ENCODE results near the gene KCNQ1. TPM values are rescaled to one million over a fixed set of nuclear protein-coding genes. Genes with fewer than 3 reads are reported as not detected.

The KCNQ1 gene
- polyA plus RNA-seq, 1 experiment, result not detected

- Histone ChIP-seq H3K9me3 (ENCODE audit: control insufficient read depth, insufficient read depth, low read length) (no peaks in the 10 kb centered on the region; the same call in 1 of the 2 replicates), H3K27me3 (ENCODE audit: control insufficient read depth, insufficient read depth, low read length) (peaks cover 22% of the 10 kb centered on the region), H3K27ac (ENCODE audit: low read depth, low read length) (no peak overlapping the region), H3K4me3 (ENCODE audit: low read depth, low read length) (no peak overlapping the region)
- DNase-seq (ENCODE audit: low read depth, low spot score), result no peak
- TF ChIP-seq, protein P1, sequence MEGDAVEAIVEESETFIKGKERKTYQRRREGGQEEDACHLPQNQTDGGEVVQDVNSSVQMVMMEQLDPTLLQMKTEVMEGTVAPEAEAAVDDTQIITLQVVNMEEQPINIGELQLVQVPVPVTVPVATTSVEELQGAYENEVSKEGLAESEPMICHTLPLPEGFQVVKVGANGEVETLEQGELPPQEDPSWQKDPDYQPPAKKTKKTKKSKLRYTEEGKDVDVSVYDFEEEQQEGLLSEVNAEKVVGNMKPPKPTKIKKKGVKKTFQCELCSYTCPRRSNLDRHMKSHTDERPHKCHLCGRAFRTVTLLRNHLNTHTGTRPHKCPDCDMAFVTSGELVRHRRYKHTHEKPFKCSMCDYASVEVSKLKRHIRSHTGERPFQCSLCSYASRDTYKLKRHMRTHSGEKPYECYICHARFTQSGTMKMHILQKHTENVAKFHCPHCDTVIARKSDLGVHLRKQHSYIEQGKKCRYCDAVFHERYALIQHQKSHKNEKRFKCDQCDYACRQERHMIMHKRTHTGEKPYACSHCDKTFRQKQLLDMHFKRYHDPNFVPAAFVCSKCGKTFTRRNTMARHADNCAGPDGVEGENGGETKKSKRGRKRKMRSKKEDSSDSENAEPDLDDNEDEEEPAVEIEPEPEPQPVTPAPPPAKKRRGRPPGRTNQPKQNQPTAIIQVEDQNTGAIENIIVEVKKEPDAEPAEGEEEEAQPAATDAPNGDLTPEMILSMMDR (IDR thresholded peaks at IDR 0.05; ENCODE audit: low read depth, low read length), result no peak
- CTCF ChIA-PET, result no interaction called here
- POLR2A ChIA-PET, result no interaction called here
Measured at GRCh38 chr11:2517016-2517385, 72.2 kb downstream of the KCNQ1 start.

- ChIA-PET POLR2A (no interaction called here), CTCF (no interaction called here)
- no peak for DNase-seq (ENCODE audit: low read depth, low spot score)
- peaks cover 25% of the 10 kb centered on the region for H3K27me3 ChIP-seq (ENCODE audit: control insufficient read depth, insufficient read depth, low read length)
- no peaks in the 10 kb centered on the region; the same call in 1 of the 2 replicates for H3K9me3 ChIP-seq (ENCODE audit: control insufficient read depth, insufficient read depth, low read length)
- TF ChIP-seq, protein P1 (IDR thresholded peaks at IDR 0.05; ENCODE audit: low read depth, low read length), result no peak
- H3K4me3 ChIP-seq (ENCODE audit: low read depth, low read length), result no peak overlapping the region
- no peak overlapping the region for H3K27ac ChIP-seq (ENCODE audit: low read depth, low read length)
Measured at GRCh38 chr11:2517386-2518064, 72.7 kb downstream of the KCNQ1 start.

DNA sequence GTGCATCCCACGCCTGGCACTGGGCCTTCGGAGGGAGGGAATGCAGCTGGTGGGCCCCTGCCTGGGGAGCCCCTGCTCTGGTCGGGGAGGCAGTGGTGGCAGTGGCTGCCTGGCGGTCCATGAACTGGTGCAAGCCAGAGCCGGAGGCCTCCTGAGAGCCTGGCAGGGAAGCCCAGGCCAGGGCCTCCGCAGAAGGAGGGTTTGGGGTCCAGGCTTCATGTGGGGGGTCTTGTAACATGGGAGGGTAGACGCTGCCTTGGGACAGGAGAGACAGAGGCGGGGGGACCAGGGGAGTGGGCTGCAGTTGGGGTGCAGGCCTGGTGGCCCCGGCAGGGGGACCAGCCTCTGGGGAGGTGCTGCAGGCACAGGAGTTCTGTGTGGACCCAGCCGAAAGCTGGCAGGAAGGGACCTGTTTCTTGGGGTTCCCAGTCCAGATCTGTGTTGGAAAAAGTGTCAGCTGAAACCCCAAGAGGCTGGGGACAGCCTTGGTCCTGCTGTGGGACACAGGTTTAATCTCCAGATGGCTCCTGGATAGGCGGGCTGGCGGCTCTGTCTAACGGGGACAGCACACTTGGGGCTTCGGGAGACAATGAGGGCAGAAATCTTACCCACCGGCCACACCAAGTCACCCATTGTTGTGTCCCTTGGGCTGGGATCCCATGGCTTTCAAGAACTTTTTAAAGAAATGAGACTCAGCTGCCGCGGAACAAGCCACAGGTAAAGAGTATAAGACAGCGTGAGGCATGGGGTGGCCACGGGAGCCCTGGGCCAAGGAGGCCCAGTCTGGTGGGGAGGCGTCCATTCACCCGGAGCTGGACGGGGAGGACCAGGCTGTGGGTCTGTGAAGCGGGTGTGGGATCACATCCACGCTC, 73.5 kb downstream of the KCNQ1 start:
- ChIA-PET POLR2A (no interaction called here), CTCF (interaction anchor here (0.7 to 1.2 kb wide), 2 partner anchors 13 to 324 kb away, joined by 3 to 4 read pairs; no protein-coding TSS in a partner anchor)
- no peak for DNase-seq (ENCODE audit: low read depth, low spot score)
- Histone ChIP-seq H3K4me3 (ENCODE audit: low read depth, low read length) (no peak overlapping the region), H3K27ac (ENCODE audit: low read depth, low read length) (no peak overlapping the region), H3K27me3 (ENCODE audit: control insufficient read depth, insufficient read depth, low read length) (peaks cover 25% of the 10 kb centered on the region), H3K9me3 (ENCODE audit: control insufficient read depth, insufficient read depth, low read length) (no peaks in the 10 kb centered on the region; the same call in 1 of the 2 replicates)
- TF ChIP-seq, protein P1 (IDR thresholded peaks at IDR 0.05; ENCODE audit: low read depth, low read length), result no peak

GRCh38 chr11:2518983-2519340, 74.2 kb downstream of the KCNQ1 start:
- ChIA-PET POLR2A (no interaction called here), CTCF (interaction anchor here (0.7 to 1.2 kb wide), 2 partner anchors 13 to 325 kb away, joined by 3 to 4 read pairs; no protein-coding TSS in a partner anchor)
- peaks cover 20% of the 10 kb centered on the region for H3K27me3 ChIP-seq (ENCODE audit: control insufficient read depth, insufficient read depth, low read length)
- TF ChIP-seq, protein P1 (IDR thresholded peaks at IDR 0.05; ENCODE audit: low read depth, low read length), result no peak
- no peaks in the 10 kb centered on the region; the same call in 1 of the 2 replicates for H3K9me3 ChIP-seq (ENCODE audit: control insufficient read depth, insufficient read depth, low read length)
- no peak for DNase-seq (ENCODE audit: low read depth, low spot score)
- no peak overlapping the region for H3K27ac ChIP-seq (ENCODE audit: low read depth, low read length)
- no peak overlapping the region for H3K4me3 ChIP-seq (ENCODE audit: low read depth, low read length)

GRCh38 chr11:2519517-2519861, 74.7 kb downstream of the KCNQ1 start:
- CTCF ChIA-PET, result interaction anchor here (0.7 to 1.2 kb wide), 2 partner anchors 12 to 325 kb away, joined by 3 to 4 read pairs; no protein-coding TSS in a partner anchor
- no peaks in the 10 kb centered on the region; the same call in 1 of the 2 replicates for H3K9me3 ChIP-seq (ENCODE audit: control insufficient read depth, insufficient read depth, low read length)
- DNase-seq (ENCODE audit: low read depth, low spot score), result no peak
- peaks cover 21% of the 10 kb centered on the region for H3K27me3 ChIP-seq (ENCODE audit: control insufficient read depth, insufficient read depth, low read length)
- POLR2A ChIA-PET, result no interaction called here
- H3K27ac ChIP-seq (ENCODE audit: low read depth, low read length), result no peak overlapping the region
- TF ChIP-seq, protein P1 (IDR thresholded peaks at IDR 0.05; ENCODE audit: low read depth, low read length), result no peak
- H3K4me3 ChIP-seq (ENCODE audit: low read depth, low read length), result no peak overlapping the region

Measured in AG04450 (cell line).